Measurements from ENCODE around the gene MAP2K7.

GRCh38 chr19:7934766-7935165, 31.1 kb downstream of the MAP2K7 start:
- TF ChIP-seq, protein P1, sequence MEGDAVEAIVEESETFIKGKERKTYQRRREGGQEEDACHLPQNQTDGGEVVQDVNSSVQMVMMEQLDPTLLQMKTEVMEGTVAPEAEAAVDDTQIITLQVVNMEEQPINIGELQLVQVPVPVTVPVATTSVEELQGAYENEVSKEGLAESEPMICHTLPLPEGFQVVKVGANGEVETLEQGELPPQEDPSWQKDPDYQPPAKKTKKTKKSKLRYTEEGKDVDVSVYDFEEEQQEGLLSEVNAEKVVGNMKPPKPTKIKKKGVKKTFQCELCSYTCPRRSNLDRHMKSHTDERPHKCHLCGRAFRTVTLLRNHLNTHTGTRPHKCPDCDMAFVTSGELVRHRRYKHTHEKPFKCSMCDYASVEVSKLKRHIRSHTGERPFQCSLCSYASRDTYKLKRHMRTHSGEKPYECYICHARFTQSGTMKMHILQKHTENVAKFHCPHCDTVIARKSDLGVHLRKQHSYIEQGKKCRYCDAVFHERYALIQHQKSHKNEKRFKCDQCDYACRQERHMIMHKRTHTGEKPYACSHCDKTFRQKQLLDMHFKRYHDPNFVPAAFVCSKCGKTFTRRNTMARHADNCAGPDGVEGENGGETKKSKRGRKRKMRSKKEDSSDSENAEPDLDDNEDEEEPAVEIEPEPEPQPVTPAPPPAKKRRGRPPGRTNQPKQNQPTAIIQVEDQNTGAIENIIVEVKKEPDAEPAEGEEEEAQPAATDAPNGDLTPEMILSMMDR (conservative IDR thresholded peaks at IDR 0.05): no peak
- no peak for TF ChIP-seq EZH2 (IDR thresholded peaks at IDR 0.05; ENCODE audit: low read depth)
